Mesenchymal stem cell (in vitro differentiated cells and primary cell): ENCODE data around the gene STK11IP.

Source experiments
- DNase-seq: peaks from one replicate; pipeline ENCODE4 v3.0.0-alpha.2; 2013
- H2AFZ ChIP-seq: one replicate; pipeline ENCODE4 v1.6.1; 2013; ENCODE audit warnings: low read depth, mild to moderate bottlenecking, control low read depth, inconsistent platforms, low read length, moderate library complexity
- H2AK5ac ChIP-seq: 2 replicates; pipeline ENCODE4 v1.6.1; 2013; ENCODE audit warnings: low read length, moderate library complexity, mild to moderate bottlenecking, inconsistent platforms; ENCODE audit not compliant: severe bottlenecking
- H2BK120ac ChIP-seq: one replicate; pipeline ENCODE4 v1.6.1; 2013; ENCODE audit warnings: low read depth, mild to moderate bottlenecking, inconsistent platforms, low read length, moderate library complexity
- H2BK12ac ChIP-seq, 2 experiments: one replicate each; pipeline ENCODE4 v1.6.1; 2013; ENCODE audit warnings: inconsistent platforms in 2 of 2, low read length in 2 of 2, mild to moderate bottlenecking in 2 of 2, moderate library complexity in 2 of 2, control low read depth in 1 of 2
- H2BK15ac ChIP-seq: one replicate; pipeline ENCODE4 v1.6.1; 2013; ENCODE audit warnings: mild to moderate bottlenecking, low read depth, inconsistent platforms; ENCODE audit not compliant: poor library complexity, severe bottlenecking
- H2BK5ac ChIP-seq: 2 replicates; pipeline ENCODE4 v1.6.1; 2013; ENCODE audit warnings: low read depth, mild to moderate bottlenecking, low read length, control low read depth, inconsistent platforms; ENCODE audit not compliant: poor library complexity, severe bottlenecking
- H3K14ac ChIP-seq, 2 experiments: one replicate each; pipeline ENCODE4 v1.6.1; 2013; ENCODE audit warnings: inconsistent platforms in 2 of 2, low read length in 2 of 2, control low read depth in 1 of 2, mild to moderate bottlenecking in 1 of 2, moderate library complexity in 1 of 2
- H3K18ac ChIP-seq, 2 experiments: one replicate each; pipeline ENCODE4 v1.6.1; 2013; ENCODE audit warnings: inconsistent platforms in 2 of 2, low read length in 2 of 2, control low read depth in 1 of 2, low read depth in 1 of 2, mild to moderate bottlenecking in 1 of 2
- H3K23ac ChIP-seq, 2 experiments: one replicate each; pipeline ENCODE4 v1.6.1; 2013; ENCODE audit warnings: inconsistent platforms in 2 of 2, low read length in 2 of 2, mild to moderate bottlenecking in 2 of 2, moderate library complexity in 2 of 2, control low read depth in 1 of 2
- H3K27ac ChIP-seq: 2 replicates; pipeline ENCODE4 v1.5.1; 2013; ENCODE audit warnings: mild to moderate bottlenecking, moderate library complexity, low read length, control low read depth, inconsistent platforms; ENCODE audit not compliant: poor library complexity, severe bottlenecking
- H3K27me3 ChIP-seq, 2 experiments: 2 replicates each; pipeline versions ENCODE4 v1.6.1 to v1.7.0; 2013; ENCODE audit warnings: low read length in 2 of 2, mild to moderate bottlenecking in 2 of 2, moderate library complexity in 2 of 2, control low read depth in 1 of 2, inconsistent platforms in 1 of 2; ENCODE audit not compliant: control insufficient read depth in 1 of 2, insufficient read depth in 1 of 2
- H3K36me3 ChIP-seq, 2 experiments: 2 replicates each; pipeline versions ENCODE4 v1.6.1 to v1.7.0; 2013; ENCODE audit warnings: low read length in 2 of 2, control low read depth in 1 of 2, inconsistent platforms in 1 of 2, low read depth in 1 of 2, mild to moderate bottlenecking in 1 of 2; ENCODE audit not compliant: insufficient read depth in 2 of 2, control insufficient read depth in 1 of 2
- H3K4ac ChIP-seq, 2 experiments: one replicate each; pipeline ENCODE4 v1.6.1; 2013; ENCODE audit warnings: inconsistent platforms in 2 of 2, low read length in 2 of 2, mild to moderate bottlenecking in 2 of 2, moderate library complexity in 2 of 2, control low read depth in 1 of 2, low read depth in 1 of 2
- H3K4me1 ChIP-seq: 2 replicates; pipeline ENCODE4 v1.6.1; 2013; ENCODE audit warnings: low read depth, low read length, control low read depth; ENCODE audit not compliant: control insufficient read depth, insufficient read depth
- H3K4me2 ChIP-seq: 2 replicates; pipeline ENCODE4 v1.6.1; 2013; ENCODE audit warnings: low read length, mild to moderate bottlenecking, inconsistent platforms; ENCODE audit not compliant: poor library complexity, severe bottlenecking
- H3K4me3 ChIP-seq, 2 experiments: 2 replicates each; pipeline versions ENCODE4 v1.5.1 to v1.7.0; 2013; ENCODE audit warnings: low read length in 2 of 2, mild to moderate bottlenecking in 2 of 2, control low read depth in 1 of 2, low read depth in 1 of 2; ENCODE audit not compliant: insufficient read depth in 1 of 2
- H3K79me1 ChIP-seq: replicated peaks from 2 replicates; pipeline ENCODE4 v1.6.1; 2013; ENCODE audit warnings: mild to moderate bottlenecking, control low read depth, low read length, inconsistent platforms; ENCODE audit not compliant: poor library complexity, severe bottlenecking
- H3K9ac ChIP-seq: 2 replicates; pipeline ENCODE4 v1.7.0; 2013; ENCODE audit warnings: mild to moderate bottlenecking, low read length, moderate library complexity
- H3K9me3 ChIP-seq: 2 replicates; pipeline ENCODE4 v1.7.0; 2013; ENCODE audit warnings: mild to moderate bottlenecking, low read length; ENCODE audit not compliant: control insufficient read depth
- H4K8ac ChIP-seq: one replicate; pipeline ENCODE4 v1.6.1; 2013; ENCODE audit warnings: inconsistent platforms, mild to moderate bottlenecking, low read length, moderate library complexity
- H4K91ac ChIP-seq: one replicate; pipeline ENCODE4 v1.6.1; 2013; ENCODE audit warnings: mild to moderate bottlenecking, low read length, inconsistent platforms
- WGBS: methylation state at CpG from one replicate; pipeline ENCODE4 v1.1.7; 2013; ENCODE audit warnings: mixed read lengths; 5-methylcytosine and 5-hydroxymethylcytosine counted together

The STK11IP gene

GRCh38 chr2:219636144-219636915 lies 38.7 kb downstream of the STK11IP start:
- Histone ChIP-seq H3K36me3 (peaks cover 25 to 92% of the 10 kb centered on the region in 2 experiments), H2BK15ac (no peak overlapping the region), H2BK12ac (no peak overlapping the region), H3K9ac (no peak overlapping the region), H3K23ac (no peak overlapping the region), H3K27me3 (no peaks in the 10 kb centered on the region), H2AFZ (no peak overlapping the region), H4K8ac (no peak overlapping the region), H3K4me3 (no peak overlapping the region), H3K18ac (no peak overlapping the region), H3K14ac (no peak overlapping the region), H2AK5ac (no peak overlapping the region), H3K27ac (no peak overlapping the region), H3K4ac (no peak overlapping the region), H3K4me1 (no peaks in the 10 kb centered on the region), H3K79me1 (no peaks in the 10 kb centered on the region), H4K91ac (no peak overlapping the region), H3K4me2 (no peak overlapping the region), H3K9me3 (no peaks in the 10 kb centered on the region), H2BK120ac (no peak overlapping the region), H2BK5ac (no peak overlapping the region)
- WGBS: 90% methylated on average over 19 of the region's 24 CpGs
- DNase-seq: no peak

GRCh38 chr2:219636941-219637841 lies 39.5 kb downstream of the STK11IP start:
- Histone ChIP-seq H3K36me3 (peaks cover 26 to 89% of the 10 kb centered on the region in 2 experiments), H2BK15ac (no peak overlapping the region), H3K9me3 (no peaks in the 10 kb centered on the region), H2AFZ (no peak overlapping the region), H3K18ac (no peak overlapping the region), H2BK5ac (no peak overlapping the region), H2AK5ac (no peak overlapping the region), H3K4ac (no peak overlapping the region), H3K4me1 (peaks cover 2% of the 10 kb centered on the region), H3K23ac (no peak overlapping the region), H3K4me3 (no peak overlapping the region), H4K8ac (no peak overlapping the region), H3K27ac (no peak overlapping the region), H3K4me2 (no peak overlapping the region), H2BK12ac (no peak overlapping the region), H3K79me1 (no peaks in the 10 kb centered on the region), H2BK120ac (no peak overlapping the region), H3K9ac (no peak overlapping the region), H3K27me3 (no peaks in the 10 kb centered on the region), H4K91ac (no peak overlapping the region), H3K14ac (no peak overlapping the region)
- DNase-seq: no peak
- 82% methylated on average over 12 of the region's 13 CpGs for WGBS

- no peak overlapping the region for H2AFZ ChIP-seq
- H3K4me3 ChIP-seq: no peak overlapping the region
- no peak overlapping the region for H2BK5ac ChIP-seq
- DNase-seq: no peak
- no peak overlapping the region for H3K14ac ChIP-seq
- H4K8ac ChIP-seq: no peak overlapping the region
- no peaks in the 10 kb centered on the region for H3K9me3 ChIP-seq
- peaks cover 20 to 82% of the 10 kb centered on the region in 2 experiments for H3K36me3 ChIP-seq
- H3K9ac ChIP-seq: no peak overlapping the region
- no peak overlapping the region for H3K23ac ChIP-seq
- no peak overlapping the region for H2BK12ac ChIP-seq
- H3K79me1 ChIP-seq: no peaks in the 10 kb centered on the region
- H3K4me2 ChIP-seq: no peak overlapping the region
- H2BK120ac ChIP-seq: no peak overlapping the region
- no peak overlapping the region for H4K91ac ChIP-seq
- H2AK5ac ChIP-seq: no peak overlapping the region
- H3K4me1 ChIP-seq: peaks cover 5% of the 10 kb centered on the region
- no peak overlapping the region for H3K27ac ChIP-seq
- no peak overlapping the region for H3K4ac ChIP-seq
- no peak overlapping the region for H3K18ac ChIP-seq
- H2BK15ac ChIP-seq: no peak overlapping the region
- 87% methylated on average over 9 of the region's 9 CpGs for WGBS
- H3K27me3 ChIP-seq: no peaks in the 10 kb centered on the region
Measured at GRCh38 chr2:219637842-219638185, 40.2 kb downstream of the STK11IP start.

- no peak for DNase-seq
- no peaks in the 10 kb centered on the region for H3K79me1 ChIP-seq
- no peak overlapping the region for H3K18ac ChIP-seq
- 90% methylated on average over 17 of the region's 17 CpGs for WGBS
- no peak overlapping the region for H4K91ac ChIP-seq
- no peak overlapping the region for H3K9ac ChIP-seq
- H3K4me3 ChIP-seq: no peak overlapping the region
- H3K27ac ChIP-seq: no peak overlapping the region
- peak overlapping the region; percentile 2 for H2BK15ac ChIP-seq
- H3K9me3 ChIP-seq: no peaks in the 10 kb centered on the region
- no peak overlapping the region for H2BK5ac ChIP-seq
- peaks cover 8% of the 10 kb centered on the region for H3K4me1 ChIP-seq
- no peaks in the 10 kb centered on the region for H3K27me3 ChIP-seq
- no peak overlapping the region for H3K23ac ChIP-seq
- no peak overlapping the region for H4K8ac ChIP-seq
- H2AK5ac ChIP-seq: no peak overlapping the region
- H3K14ac ChIP-seq: no peak overlapping the region
- no peak overlapping the region for H2AFZ ChIP-seq
- H2BK120ac ChIP-seq: no peak overlapping the region
- peaks cover 15 to 77% of the 10 kb centered on the region in 2 experiments for H3K36me3 ChIP-seq
- H2BK12ac ChIP-seq: no peak overlapping the region
- no peak overlapping the region for H3K4ac ChIP-seq
- no peak overlapping the region for H3K4me2 ChIP-seq
Measured at GRCh38 chr2:219638217-219638947, 40.7 kb downstream of the STK11IP start.
